ENCODE measurements around the gene PCAT6.

Gene PCAT6

DNA sequence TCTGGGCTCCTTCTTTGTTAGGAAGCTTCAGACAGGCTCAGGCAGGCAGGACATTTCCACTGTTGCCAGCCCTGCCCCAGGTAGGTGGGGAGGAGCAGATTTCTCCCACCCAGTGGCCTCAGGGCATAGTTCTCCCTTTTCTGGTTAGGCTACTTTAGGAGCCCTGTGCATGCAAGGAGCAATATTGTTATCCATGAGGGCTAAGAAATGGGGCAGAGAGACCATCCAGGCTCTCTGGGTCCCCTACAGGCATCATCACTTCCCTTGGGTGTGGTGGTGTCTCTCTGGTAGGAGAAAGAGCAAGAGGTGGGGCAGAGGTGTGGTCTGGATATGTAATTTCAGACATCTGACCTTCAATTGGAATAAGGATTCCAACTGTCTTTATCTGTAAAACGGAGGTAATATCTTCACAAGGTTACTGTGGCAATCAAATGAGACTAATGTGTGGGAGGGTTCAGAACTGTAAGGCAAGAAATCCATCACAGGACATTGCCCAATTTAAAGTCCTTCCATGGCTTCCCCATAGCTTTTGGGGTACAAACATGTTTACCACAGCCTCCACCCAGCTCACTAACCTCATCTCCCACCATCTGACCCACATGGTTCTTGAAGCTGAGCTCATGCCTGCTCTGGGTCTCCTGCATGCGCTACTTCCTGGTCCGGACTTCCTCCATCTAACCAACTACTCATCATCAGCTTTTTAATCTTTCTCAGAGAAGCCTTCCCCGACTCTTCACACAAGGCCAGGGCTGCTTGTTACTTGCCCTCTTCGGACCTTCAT, 26.1 kb downstream of the PCAT6 start:
- Histone ChIP-seq H3K27ac (peak overlapping the region in 19 of 21 experiments; percentile 27 to 85 (median 74)), H3K4me3 (no peak overlapping the region)

- Histone ChIP-seq H3K27ac (peak overlapping the region in 17 of 21 experiments; percentile 2 to 85 (median 67)), H3K4me3 (no peak overlapping the region)
These were observed 27.1 kb downstream of the PCAT6 start for GRCh38 chr1:202837746-202838262.

DNA sequence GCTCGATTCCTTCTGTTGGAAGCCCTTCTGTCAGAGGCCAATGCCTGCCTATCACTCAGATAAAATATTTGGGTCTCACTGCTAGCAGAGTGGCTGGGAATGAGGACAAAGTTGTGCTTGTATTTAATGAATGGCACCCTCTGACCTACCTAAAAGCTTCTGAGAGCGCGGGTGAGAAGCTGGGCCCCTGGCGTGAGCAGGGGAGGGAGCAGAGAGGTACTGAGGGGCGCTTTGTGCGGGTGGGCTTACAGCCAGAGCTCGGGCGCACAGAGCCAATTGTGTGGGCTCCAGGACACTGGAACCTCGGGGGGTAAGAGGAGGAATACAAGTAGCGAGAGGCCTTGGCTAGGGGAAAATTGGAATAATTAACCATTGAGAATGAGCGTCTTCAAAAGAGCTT, 32.3 kb downstream of the PCAT6 start:
- no peak overlapping the region for H3K4me3 ChIP-seq
- H3K27ac ChIP-seq: no peak overlapping the region

GRCh38 chr1:202844259-202844658, 33.5 kb downstream of the PCAT6 start:
- peak overlapping the region in 2 of 21 experiments; percentile 17 to 47 for H3K27ac ChIP-seq
- no peak overlapping the region for H3K4me3 ChIP-seq

GRCh38 chr1:202844935-202845334, 34.2 kb downstream of the PCAT6 start:
- H3K4me3 ChIP-seq: no peak overlapping the region
- no peak overlapping the region for H3K27ac ChIP-seq

DNA sequence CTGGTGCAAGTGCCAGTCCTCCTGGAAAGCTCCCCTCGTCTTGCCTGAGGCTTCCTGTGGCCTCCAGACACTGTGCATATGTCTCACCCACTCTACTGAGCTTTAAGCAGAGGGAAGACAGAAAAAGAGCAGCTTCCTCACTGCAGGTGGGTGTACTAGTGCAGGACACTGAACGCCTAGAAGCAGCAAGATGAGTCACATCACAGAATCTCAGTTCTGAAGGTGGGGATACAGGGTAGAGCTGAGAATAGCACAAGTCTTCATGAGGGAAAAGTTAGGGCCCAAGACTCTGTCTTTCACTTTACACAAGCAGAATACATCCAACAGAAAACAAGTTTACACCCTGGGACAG, 37.4 kb downstream of the PCAT6 start:
- H3K27ac ChIP-seq: no peak overlapping the region

GRCh38 chr1:202850593-202851362, 40.0 kb downstream of the PCAT6 start:
- peak overlapping the region in 1 of 21 experiments; percentile 7 for H3K27ac ChIP-seq

More for the DNA sequence above, 37.4 kb downstream of the PCAT6 start:
- H3K4me3 ChIP-seq: no peak overlapping the region

GRCh38 chr1:202852163-202852904, 41.6 kb downstream of the PCAT6 start:
- Histone ChIP-seq H3K27ac (no peak overlapping the region), H3K4me3 (no peak overlapping the region)

More at GRCh38 chr1:202850593-202851362, 40.0 kb downstream of the PCAT6 start:
- no peak overlapping the region for H3K4me3 ChIP-seq

GRCh38 chr1:202854787-202855186, 44.0 kb downstream of the PCAT6 start:
- H3K27ac ChIP-seq: no peak overlapping the region

GRCh38 chr1:202856014-202856413, 45.3 kb downstream of the PCAT6 start:
- H3K4me3 ChIP-seq: no peak overlapping the region

More at GRCh38 chr1:202854787-202855186, 44.0 kb downstream of the PCAT6 start:
- no peak overlapping the region for H3K4me3 ChIP-seq

GRCh38 chr1:202857136-202857610, 46.4 kb downstream of the PCAT6 start:
- Histone ChIP-seq H3K4me3 (no peak overlapping the region), H3K27ac (no peak overlapping the region)

More at GRCh38 chr1:202856014-202856413, 45.3 kb downstream of the PCAT6 start:
- H3K27ac ChIP-seq: no peak overlapping the region

DNA sequence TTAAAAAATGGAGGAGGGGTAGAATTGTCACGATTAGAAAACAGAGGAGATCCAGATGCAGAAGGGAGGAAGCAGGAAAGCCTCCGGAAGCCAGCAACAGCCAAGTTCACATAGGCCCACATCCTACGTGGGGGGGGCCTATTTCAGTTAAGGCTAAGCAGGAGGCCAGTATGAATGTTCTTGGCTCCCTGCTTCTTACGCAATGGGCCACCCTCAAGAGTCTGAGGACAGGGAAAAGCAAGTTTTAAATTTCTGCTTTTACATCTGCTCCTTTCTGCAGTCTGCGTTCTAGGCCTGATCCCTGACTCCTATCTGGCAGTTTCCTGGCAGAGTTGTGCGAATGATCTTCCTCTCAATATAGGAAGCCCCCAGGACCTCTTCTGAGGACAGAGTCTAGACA, 47.6 kb downstream of the PCAT6 start:
- H3K27ac ChIP-seq: peak overlapping the region in 3 of 21 experiments; percentile 7 to 29 (median 22)

GRCh38 chr1:202858789-202859414, 48.1 kb downstream of the PCAT6 start:
- H3K27ac ChIP-seq: peak overlapping the region in 4 of 21 experiments; percentile 7 to 60 (median 26)
- H3K4me3 ChIP-seq: no peak overlapping the region

More for the DNA sequence above, 47.6 kb downstream of the PCAT6 start:
- no peak overlapping the region for H3K4me3 ChIP-seq

DNA sequence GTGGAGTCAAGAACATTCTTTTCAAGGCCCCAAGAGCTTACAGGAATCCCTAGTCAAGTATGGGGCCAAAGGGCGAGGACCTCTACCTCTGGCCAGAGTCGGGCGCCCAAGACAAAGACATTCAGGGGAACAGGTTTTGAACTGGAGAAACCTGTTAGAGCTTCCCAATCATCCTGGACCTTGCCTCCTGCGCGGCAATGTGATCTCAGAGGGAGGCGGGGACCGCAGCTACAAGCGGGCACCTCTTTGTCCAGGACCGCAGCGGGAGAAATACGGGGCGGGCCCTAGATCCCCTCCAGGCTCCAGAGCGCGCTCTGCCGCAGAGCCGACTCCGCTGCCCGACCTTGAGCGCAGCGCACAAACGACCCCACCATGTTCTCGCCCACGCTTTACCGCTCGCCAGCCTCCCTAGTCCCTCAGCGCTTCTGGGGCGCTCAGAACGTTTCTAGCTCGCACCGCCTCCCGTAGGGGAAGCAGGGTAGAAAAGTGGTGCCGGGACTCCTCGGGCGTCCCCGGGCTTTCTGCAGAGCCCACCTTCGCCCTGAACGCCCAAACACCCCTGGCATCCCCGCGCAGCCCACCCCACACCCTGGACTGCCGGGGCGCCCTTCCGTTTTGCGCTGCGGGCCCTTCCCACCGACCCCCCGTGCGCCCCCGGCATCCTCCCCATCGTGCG, 50.1 kb downstream of the PCAT6 start:
- Histone ChIP-seq H3K4me3 (peak overlapping the region; percentile 49 to 62 (median 52)), H3K27ac (peak overlapping the region in 7 of 21 experiments; percentile 1 to 25 (median 13))
